GM19455 (cell line): ENCODE measurements around the gene THSD4.
"Not testable (repeated sequence)": the region's sequence is repeated elsewhere in the genome, so short reads cannot be mapped to it uniquely, and the experiment has no call there.

Experiments
- ATAC-seq: cut with Tn5 transposase; IDR thresholded peaks from one replicate; pipeline ENCODE4 v1.9.1; 2021; ENCODE audit not compliant: unreplicated experiment

The THSD4 gene

GRCh38 chr15:71186267-71186666 is 71.0 kb downstream of the THSD4 start:
- ATAC-seq = no peak

GRCh38 chr15:71187078-71187477 is 71.8 kb downstream of the THSD4 start:
- ATAC-seq = no peak

GRCh38 chr15:71187526-71187925 is 72.3 kb downstream of the THSD4 start:
- no peak for ATAC-seq

GRCh38 chr15:71189718-71190117 is 74.4 kb downstream of the THSD4 start:
- ATAC-seq = no peak

- ATAC-seq = no peak
These were observed 76.0 kb downstream of the THSD4 start for GRCh38 chr15:71191296-71191695.

- ATAC-seq = no peak
These were observed 77.5 kb downstream of the THSD4 start for GRCh38 chr15:71192816-71193215.

GRCh38 chr15:71194286-71194685 is 79.0 kb downstream of the THSD4 start:
- no peak for ATAC-seq

- no peak for ATAC-seq
These were observed 80.0 kb downstream of the THSD4 start for GRCh38 chr15:71195242-71195641.

GRCh38 chr15:71197620-71198019 is 82.3 kb downstream of the THSD4 start:
- ATAC-seq = no peak

- ATAC-seq = no peak
These were observed 83.6 kb downstream of the THSD4 start for GRCh38 chr15:71198846-71199245.

- no peak for ATAC-seq
These were observed 84.4 kb downstream of the THSD4 start for GRCh38 chr15:71199384-71200351.

- ATAC-seq = no peak
These were observed 86.2 kb downstream of the THSD4 start for GRCh38 chr15:71201477-71201876.

- ATAC-seq = no peak
These were observed 87.4 kb downstream of the THSD4 start for GRCh38 chr15:71202712-71203111.

- ATAC-seq = no peak
These were observed 88.6 kb downstream of the THSD4 start for GRCh38 chr15:71203586-71204474.

- ATAC-seq = no peak
These were observed 91.9 kb downstream of the THSD4 start for GRCh38 chr15:71207141-71207540.

- ATAC-seq = no peak
These were observed 96.9 kb downstream of the THSD4 start for GRCh38 chr15:71212146-71212545.

- ATAC-seq = not testable (repeated sequence)
These were observed 98.7 kb downstream of the THSD4 start for GRCh38 chr15:71213943-71214342.

- ATAC-seq = no peak
These were observed 100.0 kb downstream of the THSD4 start for GRCh38 chr15:71215126-71215894.

- no peak for ATAC-seq
These were observed 103.1 kb downstream of the THSD4 start for GRCh38 chr15:71218272-71218805.

- no peak for ATAC-seq
These were observed 103.8 kb downstream of the THSD4 start for GRCh38 chr15:71219101-71219500.

- no peak for ATAC-seq
These were observed 104.4 kb downstream of the THSD4 start for GRCh38 chr15:71219645-71220044.
